NCI-H1436 treated with DMSO at 0.1 percent for 48 hours (cell line): Measurements from ENCODE around the gene USP6NL.
"Not testable (repeated sequence)": the region's sequence is repeated elsewhere in the genome, so short reads cannot be mapped to it uniquely, and the experiment has no call there.

ENCODE experiments used
- DNase-seq: peaks from one replicate; lab custom pipeline; 2025; lab: John Stamatoyannopoulos, UW

USP6NL gene

DNA sequence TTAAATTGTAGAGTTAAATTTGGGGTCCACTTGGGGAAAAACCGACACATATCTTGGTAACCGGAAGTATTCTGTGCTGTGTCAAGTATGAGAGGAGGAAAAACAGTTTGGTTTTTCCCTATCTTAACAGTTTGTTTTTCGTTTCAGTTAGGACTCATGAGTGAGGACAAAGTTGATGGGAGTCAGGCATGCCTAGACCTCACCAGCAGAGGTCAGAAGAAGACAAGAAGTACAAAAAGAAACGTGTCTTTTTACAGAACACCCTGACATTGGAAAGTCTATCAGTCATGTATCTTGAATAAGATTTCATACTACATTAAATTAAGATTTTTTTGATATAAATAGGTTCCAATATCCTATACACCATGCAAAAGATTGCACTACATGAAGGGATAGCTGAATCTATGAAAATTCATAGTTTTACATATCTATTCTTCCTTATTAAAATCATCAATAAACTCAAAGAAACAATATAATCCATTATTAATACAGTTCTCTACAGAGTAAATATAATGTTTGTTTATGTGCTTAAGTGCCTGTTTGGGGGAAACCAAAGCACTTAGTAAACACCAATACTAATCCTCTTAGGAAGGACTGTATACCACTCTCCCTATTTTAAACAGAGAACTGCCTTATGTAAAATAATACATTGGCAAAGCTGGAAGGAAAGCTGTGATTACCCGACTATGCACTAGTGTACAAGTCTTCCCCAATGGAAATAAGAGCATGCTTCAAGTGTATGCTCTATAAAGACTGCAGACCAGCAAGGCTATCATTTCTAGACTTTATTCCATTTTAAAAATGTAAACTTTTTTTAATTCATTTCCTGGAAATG, 95.6 kb downstream of the USP6NL start:
- peak; percentile 18 for DNase-seq

DNA sequence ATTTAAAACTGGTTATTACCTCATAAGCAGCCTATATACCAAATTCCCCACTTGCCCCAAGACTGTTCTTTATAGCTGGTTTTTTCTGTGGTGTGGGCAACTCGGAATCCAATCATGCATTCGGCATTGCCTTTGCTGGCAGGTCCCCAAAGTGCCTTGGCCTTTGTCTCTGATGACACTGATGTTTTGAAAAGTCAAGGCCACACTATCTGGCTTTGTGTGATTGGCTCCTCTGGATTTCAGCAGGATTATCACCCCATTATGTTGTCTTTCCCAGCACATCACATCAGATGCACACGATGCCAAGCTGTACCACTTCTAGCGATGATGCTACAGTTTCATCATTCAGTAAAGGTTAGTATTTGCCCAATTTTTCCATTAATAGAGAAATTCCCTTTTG, 97.7 kb downstream of the USP6NL start:
- no peak for DNase-seq

DNA sequence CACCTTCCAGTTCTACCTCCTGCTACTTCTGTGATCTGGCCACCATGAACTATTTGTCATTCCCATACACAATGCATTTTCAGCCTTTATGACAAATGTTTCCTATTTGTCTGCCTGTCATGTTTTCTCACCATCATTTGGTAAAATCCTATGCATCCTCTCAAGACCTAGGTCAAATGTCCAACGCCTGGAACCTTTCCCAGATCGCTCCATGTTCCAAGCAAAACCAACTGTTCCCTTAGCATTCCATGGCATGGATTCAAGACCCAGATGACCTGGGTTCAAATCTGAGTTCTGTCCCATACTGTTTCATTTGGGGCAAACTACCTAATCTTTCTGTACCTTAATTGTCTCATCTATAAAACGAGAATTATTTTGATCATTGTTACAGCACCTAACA, 98.9 kb downstream of the USP6NL start:
- DNase-seq, result no peak

DNA sequence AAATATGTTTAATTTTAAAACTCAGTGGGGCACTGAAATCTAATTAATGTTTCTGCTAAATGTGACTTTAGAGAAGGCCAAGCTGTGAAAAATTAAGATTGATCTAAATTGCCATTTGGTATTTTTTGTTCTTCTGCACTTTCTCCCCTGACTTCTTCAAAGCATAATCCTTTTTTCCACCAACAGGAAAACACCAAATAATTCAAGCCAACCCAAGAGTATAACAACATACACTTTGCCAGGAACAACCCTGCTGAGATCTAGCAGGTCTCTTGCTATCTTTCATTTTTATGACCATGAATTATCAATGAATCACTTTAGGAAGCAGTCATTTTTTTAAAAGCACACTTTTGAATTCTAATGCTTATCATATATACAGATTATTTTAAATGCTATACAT, 100.1 kb downstream of the USP6NL start:
- no peak for DNase-seq

DNA sequence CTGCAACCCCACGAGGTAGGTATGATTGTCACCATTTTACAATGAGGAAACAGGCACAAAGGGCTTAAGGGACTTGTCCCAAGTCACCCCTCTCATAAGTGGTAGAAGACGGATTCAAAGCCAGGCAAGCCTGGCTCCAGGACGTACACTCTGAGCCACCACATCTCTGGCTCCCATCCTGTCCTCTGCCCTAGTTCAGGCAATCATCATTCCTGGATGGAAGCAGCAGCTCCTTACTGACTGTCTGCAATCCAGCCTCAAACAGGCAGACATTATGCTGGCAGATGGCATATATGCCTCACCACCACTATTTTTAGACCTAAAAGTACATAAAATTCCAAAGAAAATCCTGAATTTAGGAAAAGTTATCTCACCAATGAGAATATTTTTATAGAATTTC, 100.7 kb downstream of the USP6NL start:
- DNase-seq, result no peak

DNA sequence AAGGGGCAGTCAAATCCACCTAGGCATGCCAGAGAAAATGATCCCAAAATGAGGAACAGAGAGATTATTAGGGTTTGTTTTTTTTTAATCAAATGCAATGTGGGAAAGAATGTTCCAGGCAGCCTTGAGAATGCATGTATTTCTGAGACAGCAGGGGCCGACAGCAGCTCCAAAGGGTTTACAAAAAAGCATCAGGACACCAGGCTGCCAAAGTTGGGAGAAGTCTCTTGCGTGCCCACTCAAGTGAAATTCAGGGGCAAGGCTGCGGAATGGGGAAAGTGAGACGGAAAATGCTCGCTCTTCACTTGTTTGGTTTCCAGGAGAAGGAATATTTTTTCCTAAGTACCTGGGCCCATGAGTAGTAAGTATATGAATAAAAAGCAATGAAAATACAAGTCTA, 101.2 kb downstream of the USP6NL start:
- no peak for DNase-seq

DNA sequence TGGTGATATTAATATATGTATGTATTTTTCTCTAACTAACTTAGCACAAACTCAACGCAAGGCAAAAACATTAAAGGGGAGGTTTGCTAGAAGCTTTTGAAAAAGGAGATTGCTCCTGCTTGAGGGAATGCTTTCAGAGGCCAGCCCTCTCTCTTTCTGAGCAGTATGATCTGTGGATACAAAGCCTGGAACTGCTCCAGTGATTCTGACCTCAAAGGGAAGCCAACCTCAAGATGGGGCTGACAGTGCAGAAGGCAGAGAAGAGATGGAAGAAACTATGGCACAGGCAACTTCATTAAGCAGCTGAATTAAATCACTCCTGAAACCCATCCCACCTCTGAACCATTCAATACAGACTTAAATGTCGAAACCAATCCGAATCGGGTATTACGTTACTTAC, 102.4 kb downstream of the USP6NL start:
- DNase-seq, result no peak

DNA sequence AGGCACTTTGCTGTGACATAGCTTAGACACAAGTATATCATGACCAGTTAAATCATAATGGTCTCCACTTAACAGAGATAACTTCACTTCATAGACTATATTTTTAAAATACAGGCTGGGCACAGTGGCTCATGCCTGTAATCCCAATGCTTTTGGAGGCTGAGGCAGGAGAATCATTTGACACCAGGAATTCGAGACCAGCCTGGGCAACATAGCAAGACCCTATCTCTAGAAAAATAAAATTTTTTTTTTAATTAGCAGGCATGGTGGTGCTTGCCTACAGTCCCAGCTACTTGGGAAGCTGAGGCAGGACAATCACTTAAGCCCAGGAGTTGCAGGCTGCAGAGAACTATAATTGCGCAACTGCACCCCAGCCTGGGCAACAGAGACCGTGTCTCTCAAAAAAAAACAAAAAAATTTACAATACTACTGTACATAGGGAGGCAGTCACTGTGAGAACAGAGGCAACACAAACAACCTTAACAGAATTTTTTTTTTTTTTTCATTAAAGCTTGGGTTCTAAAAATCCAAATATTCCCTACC, 105.1 kb downstream of the USP6NL start:
- DNase-seq, result no peak

DNA sequence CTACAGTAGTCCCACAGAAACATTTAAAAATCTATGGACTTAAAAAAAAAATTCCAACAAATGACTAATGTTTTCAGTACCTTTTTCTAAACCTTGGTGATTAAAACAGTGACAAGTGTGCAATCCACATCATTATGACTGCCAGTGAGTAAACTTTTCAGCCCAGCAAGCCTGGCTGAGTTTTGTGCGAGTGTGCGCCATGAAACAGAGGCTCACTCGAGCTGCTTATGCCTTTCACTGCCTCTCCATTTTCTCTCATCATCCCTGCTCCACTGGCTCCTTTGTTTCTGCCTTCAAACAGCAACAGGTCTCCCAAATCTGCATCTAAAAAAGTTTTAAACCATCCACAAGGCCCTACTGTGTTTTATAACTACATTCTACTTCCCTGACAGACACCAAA, 105.8 kb downstream of the USP6NL start:
- DNase-seq, result no peak

DNA sequence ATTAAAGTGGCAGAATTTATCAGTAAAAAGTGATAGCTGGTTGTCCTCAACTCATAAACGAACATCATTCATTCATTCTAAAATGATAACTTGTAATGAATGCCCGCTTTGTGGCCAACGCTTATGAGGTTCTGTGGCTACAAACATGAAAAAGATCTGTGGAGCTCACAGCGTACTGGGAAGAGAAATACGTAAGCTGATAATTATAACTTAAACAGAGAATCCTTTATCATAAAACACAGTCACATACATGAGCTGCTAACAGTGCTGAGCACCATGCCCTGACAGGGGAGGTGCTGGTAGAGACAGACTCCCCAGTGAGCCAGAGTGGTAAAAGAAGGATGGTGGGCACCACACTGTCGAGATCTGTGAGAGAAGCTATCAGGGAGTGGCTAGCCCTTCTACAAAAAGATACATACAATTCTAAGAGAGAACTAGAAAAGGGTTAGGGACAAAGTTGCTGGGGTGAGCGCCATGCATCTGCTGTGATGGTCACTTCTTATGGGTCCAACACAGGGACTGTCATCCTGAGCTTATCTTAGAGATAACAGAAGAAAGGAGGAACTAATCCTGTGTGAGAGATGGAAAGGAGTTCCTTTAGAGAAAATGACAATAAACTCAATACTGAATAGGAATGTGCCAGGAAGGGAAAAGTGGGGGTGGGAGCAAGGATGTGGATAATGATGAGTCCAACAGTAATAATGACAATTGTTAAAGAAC, 106.7 kb downstream of the USP6NL start:
- DNase-seq, result no peak

DNA sequence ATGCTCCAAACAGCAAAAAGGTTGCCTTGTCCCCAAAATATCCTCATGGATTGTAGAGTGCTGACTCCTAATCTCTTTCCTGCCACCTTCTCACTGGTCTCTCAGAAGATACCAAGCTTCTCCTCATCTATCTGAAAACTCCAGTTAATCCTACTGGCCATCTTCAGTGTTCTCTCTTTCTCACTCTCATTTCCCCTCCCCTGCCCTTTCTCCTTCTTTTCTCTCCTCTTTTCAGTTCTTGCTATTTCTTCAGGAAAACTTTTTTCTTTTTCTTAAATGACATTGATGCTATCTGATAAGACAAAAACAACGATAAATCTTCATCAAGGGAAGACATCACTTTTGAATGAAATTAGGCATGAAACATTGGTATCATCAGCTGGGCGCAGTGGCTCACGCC, 109.8 kb downstream of the USP6NL start:
- DNase-seq, result no peak

DNA sequence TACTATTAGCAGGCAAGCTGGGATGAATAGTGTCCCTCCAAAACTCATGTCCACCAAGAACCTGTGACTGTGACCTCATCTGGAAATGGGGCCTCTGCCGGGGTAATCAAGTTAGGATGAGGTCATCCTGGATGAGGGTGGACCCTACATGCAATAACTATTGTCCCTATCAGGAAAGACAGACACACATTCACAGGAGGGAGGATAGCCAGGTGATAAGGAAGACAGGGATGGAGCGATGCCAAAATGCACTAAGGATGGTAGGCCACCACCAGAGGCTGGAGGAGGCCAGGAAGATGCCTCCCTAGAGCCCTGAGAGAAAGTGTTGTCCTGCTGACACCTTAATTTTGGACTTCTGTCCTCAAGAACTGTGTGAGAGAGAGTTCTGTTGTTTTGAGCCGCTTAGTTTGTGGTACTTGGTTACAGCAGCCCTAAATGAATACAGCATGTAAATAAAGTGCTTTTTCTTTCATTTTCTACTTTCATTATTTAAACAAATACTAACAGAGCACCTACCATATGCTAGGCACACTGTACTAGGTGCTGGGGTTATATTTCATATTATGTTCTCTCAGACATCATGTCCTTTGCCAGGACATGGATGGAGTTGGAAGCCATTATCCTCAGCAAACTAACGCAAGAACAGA, 111.9 kb downstream of the USP6NL start:
- DNase-seq, result no peak

DNA sequence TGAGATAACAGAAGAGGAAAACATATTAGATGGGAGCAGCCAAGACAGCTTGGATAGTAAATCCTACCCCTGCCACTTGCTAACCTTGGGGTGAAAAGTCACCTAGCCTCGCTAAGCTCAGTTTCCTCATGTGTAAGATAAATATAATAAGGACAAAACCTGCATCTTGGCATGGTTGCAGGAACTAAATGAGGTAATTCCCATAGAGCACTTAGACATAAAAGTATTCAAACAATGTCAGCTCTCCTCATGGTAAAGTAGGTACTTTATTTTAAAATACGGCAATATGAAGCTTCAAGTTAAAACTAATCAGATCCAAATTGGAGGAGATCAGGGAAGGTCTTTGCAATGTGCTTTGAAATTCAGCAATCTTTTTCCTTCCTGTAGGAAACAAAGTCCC, 113.1 kb downstream of the USP6NL start:
- no peak for DNase-seq

DNA sequence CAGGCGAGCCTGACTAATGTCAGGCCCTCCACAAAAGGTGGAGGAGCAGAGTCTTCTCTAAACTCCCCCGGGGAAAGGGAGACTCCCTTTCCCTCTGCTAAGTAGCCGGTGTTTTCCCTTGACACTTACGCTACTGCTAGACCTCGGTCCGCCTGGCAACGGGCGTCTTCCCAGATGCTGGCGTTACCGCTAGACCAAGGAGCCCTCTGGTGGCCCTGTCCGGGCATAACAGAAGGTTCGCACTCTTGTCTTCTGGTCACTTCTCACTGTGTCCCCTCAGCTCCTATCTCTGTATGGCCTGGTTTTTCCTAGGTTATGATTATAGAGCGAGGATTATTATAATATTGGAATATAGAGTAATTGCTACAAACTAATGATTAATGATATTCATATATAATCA, 116.5 kb downstream of the USP6NL start:
- DNase-seq, result not testable (repeated sequence)

DNA sequence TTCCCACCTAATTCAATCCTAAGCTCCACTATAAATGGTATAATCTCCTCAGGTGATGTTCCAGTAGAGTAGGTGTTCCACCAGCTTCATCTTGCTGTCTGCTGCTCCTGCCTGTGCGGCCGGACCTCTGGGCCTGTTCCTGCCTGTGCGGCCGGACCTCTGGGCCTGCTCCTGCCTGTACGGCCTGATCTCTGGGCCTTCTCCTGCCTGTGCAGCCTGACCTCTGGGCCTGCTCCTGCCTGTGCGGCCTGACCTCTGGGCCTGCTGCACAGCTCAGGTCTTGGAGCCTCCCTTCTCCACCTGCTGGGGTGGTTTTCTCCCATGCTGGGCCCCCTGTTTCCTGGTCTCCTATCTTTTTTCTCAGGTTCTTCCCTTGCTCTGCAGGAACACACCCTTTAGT, 117.8 kb downstream of the USP6NL start:
- no peak for DNase-seq

DNA sequence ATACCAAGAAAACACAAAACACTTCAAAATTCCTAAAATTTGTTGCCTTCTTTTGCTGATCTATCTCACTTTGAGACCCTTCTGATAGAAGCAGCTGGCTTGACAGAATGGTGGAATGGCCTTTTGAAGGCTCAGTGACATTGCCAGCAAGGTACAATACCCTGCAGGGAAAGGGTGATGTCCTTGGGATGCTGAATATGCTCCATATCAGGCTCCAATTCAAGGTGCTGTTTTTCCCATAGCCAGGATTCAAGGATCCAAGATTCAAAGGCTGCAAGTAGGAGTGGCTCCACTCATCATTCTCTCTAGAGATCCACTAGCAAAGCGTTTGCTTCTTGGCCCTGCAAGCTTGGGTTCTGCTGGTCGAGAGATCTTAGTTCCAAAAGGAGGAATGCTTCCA, 120.4 kb downstream of the USP6NL start:
- DNase-seq, result no peak

DNA sequence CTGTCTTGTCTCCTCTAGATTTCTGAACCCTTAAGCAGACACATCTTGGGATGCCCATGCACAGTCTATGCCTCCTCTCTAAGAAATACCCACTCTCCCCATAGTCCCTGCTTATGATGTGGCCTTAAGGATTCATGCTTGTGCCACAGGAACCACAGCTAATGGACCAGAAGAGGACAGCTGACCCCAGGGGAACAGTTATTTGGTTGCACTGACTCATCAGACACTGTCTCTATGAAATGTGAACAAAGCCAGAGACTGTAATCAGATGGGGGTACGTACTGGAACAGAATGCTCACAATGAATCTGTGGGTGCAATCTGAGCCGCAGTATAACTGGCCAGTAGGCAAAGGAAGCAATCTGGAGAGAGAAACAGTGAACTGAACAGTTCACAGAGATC, 121.9 kb downstream of the USP6NL start:
- no peak for DNase-seq

DNA sequence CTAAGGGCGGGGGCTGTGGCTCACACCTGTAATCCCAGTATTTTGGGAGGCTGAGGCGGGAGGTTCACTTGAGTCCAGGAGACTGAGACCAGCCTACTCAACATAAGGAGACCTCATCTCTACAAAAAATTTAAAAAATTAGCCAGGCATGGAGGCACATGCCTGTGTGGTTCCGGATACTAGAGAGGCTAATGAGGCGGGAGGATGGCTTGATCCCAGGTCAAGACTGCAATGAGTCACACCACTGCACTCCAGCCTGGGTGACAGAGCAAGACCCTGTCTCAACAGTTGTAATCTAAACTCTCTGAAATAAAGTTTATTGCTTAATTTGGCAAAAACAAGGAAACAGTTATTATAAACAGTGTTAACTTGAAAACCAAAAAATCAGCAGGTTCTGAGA, 123.3 kb downstream of the USP6NL start:
- no peak for DNase-seq

DNA sequence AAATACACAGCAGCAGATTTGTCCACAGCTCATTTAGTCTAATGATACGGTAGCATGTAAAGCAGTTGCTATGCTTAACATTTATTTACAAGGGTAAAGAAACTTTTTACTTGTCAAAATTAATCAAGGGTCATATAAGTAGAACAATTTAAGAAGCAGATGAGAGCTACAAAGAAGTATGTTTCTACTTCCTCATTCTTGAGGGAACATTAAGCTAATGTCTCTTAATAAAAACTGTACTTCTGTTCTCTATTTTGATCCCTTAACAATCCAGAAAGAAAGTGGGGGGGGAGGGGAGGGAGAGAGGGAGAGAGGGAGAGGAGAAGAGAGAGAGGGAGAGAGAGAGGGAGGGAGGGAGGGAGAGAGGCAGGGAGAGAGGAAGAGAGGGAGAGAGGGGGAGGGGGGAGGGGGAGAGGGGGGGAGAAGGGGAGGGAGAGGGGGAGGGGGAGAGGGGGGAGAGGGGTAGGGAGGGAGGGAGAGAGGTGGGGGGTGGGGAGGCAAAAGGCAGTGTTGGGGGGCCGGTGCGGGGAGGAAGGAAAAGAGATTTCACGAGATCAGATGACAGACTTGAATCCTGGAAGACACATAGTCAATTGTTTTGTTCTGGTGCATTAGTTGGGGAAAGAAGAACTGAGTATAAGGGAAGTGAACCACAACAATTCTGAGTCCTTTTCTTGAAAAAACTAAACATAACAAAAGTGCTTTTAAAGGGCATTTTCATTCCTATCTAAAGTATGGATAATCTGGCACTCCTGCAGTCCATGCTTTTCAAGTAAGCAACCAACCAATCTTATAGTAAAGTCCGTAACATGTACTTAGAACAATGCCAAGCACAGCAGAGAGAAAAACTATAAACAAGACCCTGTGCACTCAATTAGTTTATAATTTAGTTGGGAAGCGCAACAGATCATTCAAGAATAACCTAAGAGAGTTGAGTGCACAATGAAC, 128.0 kb downstream of the USP6NL start:
- no peak for DNase-seq

DNA sequence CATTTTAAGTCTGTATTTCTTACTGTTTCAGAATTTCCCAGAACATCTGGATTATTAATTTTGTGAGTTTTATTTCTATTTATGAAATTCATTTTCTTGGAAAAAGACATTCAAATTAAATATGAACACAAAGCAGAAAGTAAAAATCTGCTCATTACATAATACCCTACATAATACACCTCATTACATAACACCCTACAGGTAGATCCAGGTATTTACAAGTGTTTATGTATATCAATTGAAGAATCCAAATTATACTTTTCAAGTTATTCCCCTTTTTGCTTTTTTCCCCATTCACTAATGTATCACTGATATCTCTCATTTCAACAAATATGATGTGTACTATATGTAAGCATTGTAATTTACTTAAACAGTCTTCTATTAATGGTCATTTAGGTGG, 129.1 kb downstream of the USP6NL start:
- no peak for DNase-seq

DNA sequence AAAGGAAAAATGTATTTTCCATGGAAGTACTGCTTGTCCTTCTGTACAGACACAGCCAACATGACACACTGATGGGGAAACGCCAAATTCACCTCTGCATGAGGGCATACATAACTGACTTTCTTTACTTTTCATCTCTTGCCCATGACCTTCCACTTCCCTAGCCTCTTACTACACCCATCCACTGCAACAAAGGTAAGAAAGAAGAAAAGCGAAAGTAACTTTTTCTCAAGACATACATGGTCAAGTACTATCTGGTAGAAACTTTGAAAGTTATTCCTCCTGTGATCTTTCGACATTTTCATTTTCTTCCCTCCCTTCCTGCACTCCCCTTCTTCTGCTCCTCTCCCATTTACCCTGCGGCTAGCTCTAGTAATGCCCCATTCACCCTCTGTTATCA, 130.8 kb downstream of the USP6NL start:
- DNase-seq, result no peak

DNA sequence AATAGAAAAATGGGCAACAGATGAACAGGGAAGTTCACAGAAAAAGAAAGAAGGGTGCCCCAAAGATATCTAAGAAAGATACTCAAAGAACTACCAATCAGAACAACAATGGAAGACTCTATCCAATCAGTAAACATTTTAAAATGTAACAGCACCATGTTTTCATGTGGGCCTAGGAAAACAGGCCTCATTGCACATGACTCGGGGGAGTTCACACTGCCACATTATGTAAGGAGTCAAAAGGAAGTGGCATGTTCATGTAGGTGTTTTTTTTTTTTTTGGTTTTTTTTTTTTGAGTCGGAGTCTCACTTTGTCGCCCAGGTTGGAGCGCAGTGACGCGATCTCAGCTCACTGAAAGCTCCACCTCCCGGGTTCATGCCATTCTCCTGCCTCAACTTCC, 132.2 kb downstream of the USP6NL start:
- no peak for DNase-seq
